ENCODE measurements around the gene PCED1B. TPM values are rescaled to one million over a fixed set of nuclear protein-coding genes. Genes with fewer than 3 reads are reported as not detected.
"Not testable (repeated sequence)": the region's sequence is repeated elsewhere in the genome, so short reads cannot be mapped to it uniquely, and the experiment has no call there.

The PCED1B gene, protein sequence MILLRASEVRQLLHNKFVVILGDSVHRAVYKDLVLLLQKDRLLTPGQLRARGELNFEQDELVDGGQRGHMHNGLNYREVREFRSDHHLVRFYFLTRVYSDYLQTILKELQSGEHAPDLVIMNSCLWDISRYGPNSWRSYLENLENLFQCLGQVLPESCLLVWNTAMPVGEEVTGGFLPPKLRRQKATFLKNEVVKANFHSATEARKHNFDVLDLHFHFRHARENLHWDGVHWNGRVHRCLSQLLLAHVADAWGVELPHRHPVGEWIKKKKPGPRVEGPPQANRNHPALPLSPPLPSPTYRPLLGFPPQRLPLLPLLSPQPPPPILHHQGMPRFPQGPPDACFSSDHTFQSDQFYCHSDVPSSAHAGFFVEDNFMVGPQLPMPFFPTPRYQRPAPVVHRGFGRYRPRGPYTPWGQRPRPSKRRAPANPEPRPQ
- total RNA-seq, result 0.67 TPM
- long read RNA-seq, result 0 reads

DNA sequence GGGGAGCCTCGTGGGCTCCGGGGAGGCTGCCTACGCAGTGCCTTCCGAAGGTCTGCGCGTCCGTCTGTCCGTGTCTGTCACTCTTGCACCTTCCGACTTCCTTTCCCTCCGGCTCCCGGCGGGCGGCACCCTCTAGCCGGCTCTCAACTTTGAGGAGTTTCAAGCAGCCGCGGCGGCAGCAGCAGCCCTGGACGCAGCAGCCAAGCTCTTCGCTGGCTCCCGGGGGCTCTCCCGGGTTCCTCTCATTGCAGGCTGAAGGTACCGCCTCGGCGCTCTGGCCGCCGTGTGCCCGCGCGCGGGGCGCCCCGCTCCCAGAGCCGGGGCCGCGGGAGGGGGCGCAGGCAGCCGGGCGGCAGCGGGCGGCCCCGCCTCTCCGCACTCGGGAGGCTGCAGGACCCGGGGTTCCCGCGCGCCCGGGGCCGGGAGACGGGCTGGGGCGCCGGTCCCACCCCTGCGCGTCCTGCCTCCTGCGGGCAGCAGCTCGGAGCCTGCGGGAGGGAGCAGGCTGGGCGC lies at the start of gene PCED1B, which contains the start of gene AMIGO2:
TSS of gene PCED1B (plus strand) at position 154 of the 513 bp plus-strand sequence. CDS start 155,443 bp downstream, outside the sequence.
TSS of gene AMIGO2 (minus strand) at position 492 of the 513 bp plus-strand sequence. CDS start 957 bp downstream, outside the sequence.
- intact Hi-C loops (cut with DNase I), result loop anchor here (10.0 kb wide), 1 partner anchor 225 kb away; no protein-coding TSS in a partner anchor
- ATAC-seq (ENCODE audit: poor library complexity) (peak; percentile 80), DNase-seq (peak; percentile 88)

DNA sequence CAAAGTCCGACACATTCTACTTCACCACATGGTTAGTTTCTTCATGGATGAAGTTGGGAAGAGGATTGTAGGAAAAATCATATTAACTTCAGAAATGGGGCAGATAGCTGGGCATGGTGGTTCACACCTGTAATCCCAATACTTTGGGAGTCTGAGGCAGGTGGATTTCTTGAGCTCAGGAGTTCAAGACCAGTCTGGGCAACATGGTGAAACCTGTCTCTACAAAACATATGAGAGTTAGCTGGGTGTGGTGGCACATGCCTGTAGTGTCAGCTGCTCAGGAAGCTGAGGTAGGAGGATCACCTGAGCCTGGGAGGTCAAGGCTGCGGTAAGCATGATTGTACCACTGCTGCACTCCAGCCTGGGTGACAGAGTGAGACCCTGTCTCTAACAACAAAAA lies 49.5 kb upstream of the PCED1B start:
- DNase-seq, result no peak
- intact Hi-C loops (cut with DNase I), result loop anchor here (5.0 to 10.0 kb wide), 3 partner anchors 277 to 655 kb away; no protein-coding TSS in a partner anchor
- ATAC-seq (ENCODE audit: poor library complexity), result no peak

DNA sequence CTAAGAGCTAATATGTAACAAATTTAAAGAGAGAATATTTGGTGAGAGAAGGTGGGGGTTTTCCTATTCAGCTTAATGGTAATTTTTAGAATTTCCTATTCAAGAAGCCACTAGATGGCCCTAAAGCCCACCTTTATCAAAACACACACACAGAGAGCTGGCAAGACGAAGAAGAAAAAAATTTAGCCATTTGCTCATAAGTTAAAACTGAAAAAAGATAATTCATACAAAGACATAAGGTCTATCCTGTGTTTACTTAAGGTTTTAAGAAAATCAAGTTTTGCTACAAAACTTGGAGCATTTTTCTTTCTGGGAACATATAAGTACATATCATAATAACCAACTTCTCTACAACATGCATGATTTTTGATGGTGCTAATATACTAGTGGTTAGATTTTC lies 46.8 kb upstream of the PCED1B start:
- ATAC-seq (ENCODE audit: poor library complexity) (peak; percentile 87), DNase-seq (no peak)
- intact Hi-C loops (cut with DNase I), result loop anchor here (5.0 to 10.0 kb wide), 3 partner anchors 275 to 652 kb away; no protein-coding TSS in a partner anchor

- intact Hi-C loops (cut with DNase I), result loop anchor here (5.0 to 10.0 kb wide), 3 partner anchors 274 to 652 kb away; no protein-coding TSS in a partner anchor
- DNase-seq (peak; percentile 57), ATAC-seq (ENCODE audit: poor library complexity) (peak; percentile 97)
These were observed 46.3 kb upstream of the PCED1B start for GRCh38 chr12:47033081-47033480.

GRCh38 chr12:47033789-47034555 lies 45.4 kb upstream of the PCED1B start:
- ATAC-seq (ENCODE audit: poor library complexity) (no peak), DNase-seq (no peak)
- intact Hi-C loops (cut with DNase I), result loop anchor here (5.0 to 10.0 kb wide), 3 partner anchors 273 to 651 kb away; no protein-coding TSS in a partner anchor

- no peak for ATAC-seq (ENCODE audit: poor library complexity)
- intact Hi-C loops (cut with DNase I), result loop anchor here (5.0 to 10.0 kb wide), 3 partner anchors 273 to 650 kb away; no protein-coding TSS in a partner anchor
- DNase-seq, result no peak
These were observed 44.8 kb upstream of the PCED1B start for GRCh38 chr12:47034661-47035060.

- DNase-seq, result no peak
- no peak for ATAC-seq (ENCODE audit: poor library complexity)
- intact Hi-C loops (cut with DNase I), result loop anchor here (10.0 kb wide), 2 partner anchors 359 to 649 kb away; no protein-coding TSS in a partner anchor
These were observed 43.9 kb upstream of the PCED1B start for GRCh38 chr12:47035484-47035883.

GRCh38 chr12:47038270-47038748 lies 41.1 kb upstream of the PCED1B start:
- intact Hi-C loops (cut with DNase I), result loop anchor here (10.0 kb wide), 2 partner anchors 356 to 646 kb away; no protein-coding TSS in a partner anchor
- ATAC-seq (ENCODE audit: poor library complexity) (no peak), DNase-seq (no peak)

- no peak for ATAC-seq (ENCODE audit: poor library complexity)
- intact Hi-C loops (cut with DNase I), result loop anchor here (10.0 kb wide), 2 partner anchors 356 to 646 kb away; no protein-coding TSS in a partner anchor
- DNase-seq, result no peak
These were observed 40.3 kb upstream of the PCED1B start for GRCh38 chr12:47039079-47039478.

DNA sequence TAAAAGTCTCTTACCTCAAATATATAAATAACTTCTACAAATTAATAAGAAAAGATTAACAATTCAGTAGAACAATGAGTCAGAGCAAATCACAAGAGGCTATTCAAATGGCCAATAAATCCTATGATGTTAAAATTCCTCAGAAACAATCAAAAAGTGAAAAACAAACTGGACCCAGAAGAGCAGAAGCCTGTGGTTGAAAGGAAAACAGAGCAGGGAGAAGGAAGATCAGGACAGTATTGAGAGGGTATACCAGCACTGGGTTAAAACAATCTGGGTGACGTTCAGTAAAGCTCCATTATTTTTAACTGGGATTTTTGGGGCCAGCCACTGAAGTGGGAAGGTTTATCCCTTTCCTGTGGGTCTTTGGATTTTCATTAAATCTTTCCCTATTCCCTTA lies 39.7 kb upstream of the PCED1B start:
- DNase-seq (no peak), ATAC-seq (ENCODE audit: poor library complexity) (no peak)
- intact Hi-C loops (cut with DNase I), result loop anchor here (10.0 kb wide), 2 partner anchors 355 to 645 kb away; no protein-coding TSS in a partner anchor

GRCh38 chr12:47041327-47041726 lies 38.1 kb upstream of the PCED1B start:
- intact Hi-C loops (cut with DNase I), result no loop called here
- ATAC-seq (ENCODE audit: poor library complexity) (no peak), DNase-seq (no peak)

- intact Hi-C loops (cut with DNase I), result no loop called here
- ATAC-seq (ENCODE audit: poor library complexity), result no peak
These were observed 30.9 kb upstream of the PCED1B start for GRCh38 chr12:47048541-47048940.

GRCh38 chr12:47051291-47051690 lies 28.1 kb upstream of the PCED1B start:
- ATAC-seq (ENCODE audit: poor library complexity); DNase-seq; intact Hi-C loops (cut with DNase I): not testable (repeated sequence)

More at GRCh38 chr12:47048541-47048940, 30.9 kb upstream of the PCED1B start:
- DNase-seq, result no peak

GRCh38 chr12:47052274-47052673 lies 27.1 kb upstream of the PCED1B start:
- ATAC-seq (ENCODE audit: poor library complexity) (no peak), DNase-seq (no peak)
- intact Hi-C loops (cut with DNase I), result no loop called here

DNA sequence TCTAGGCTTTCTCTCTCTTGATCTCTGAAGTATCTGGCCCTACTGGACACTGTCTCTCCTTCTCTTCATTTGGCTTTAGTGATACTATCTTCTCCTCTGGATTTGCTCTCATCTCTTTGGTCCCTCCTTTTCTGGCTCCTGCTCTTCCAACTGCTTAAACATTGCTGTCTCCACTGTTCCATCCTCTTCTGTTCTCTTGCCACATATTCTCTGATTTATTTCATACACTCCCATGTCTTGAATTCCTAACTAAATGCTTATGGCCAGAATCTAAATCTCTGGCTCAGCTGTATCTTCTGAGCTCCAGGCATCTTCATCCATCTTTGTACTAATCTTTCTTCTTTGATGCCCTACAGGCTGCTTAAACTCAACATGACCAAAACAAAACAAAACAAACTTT lies 25.5 kb upstream of the PCED1B start:
- no peak for DNase-seq
- intact Hi-C loops (cut with DNase I), result no loop called here
- no peak for ATAC-seq (ENCODE audit: poor library complexity)

DNA sequence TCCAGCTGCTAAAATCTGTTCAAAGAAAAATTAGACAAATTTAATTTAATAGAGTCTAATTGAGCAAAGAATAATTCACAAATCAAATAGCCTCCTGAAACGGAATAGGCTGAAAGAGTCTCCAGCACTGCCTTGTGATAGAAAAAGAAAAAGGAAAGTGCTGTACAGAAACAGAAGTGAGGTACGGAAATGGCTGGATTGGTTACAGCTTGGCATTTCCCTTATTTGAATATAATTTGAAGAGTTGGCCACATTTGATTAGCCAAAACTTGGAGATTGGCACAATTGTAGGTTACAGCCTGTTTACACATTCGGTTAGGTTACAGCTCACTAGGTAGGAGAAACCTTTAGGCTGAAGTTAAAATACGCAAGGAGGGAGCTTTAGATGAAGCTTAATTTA lies 24.8 kb upstream of the PCED1B start:
- DNase-seq (no peak), ATAC-seq (ENCODE audit: poor library complexity) (no peak)
- intact Hi-C loops (cut with DNase I), result no loop called here

GRCh38 chr12:47055856-47056255 lies 23.6 kb upstream of the PCED1B start:
- DNase-seq; ATAC-seq (ENCODE audit: poor library complexity); intact Hi-C loops (cut with DNase I): not testable (repeated sequence)

GRCh38 chr12:47056944-47057343 lies 22.5 kb upstream of the PCED1B start:
- intact Hi-C loops (cut with DNase I); DNase-seq: not testable (repeated sequence)

More at GRCh38 chr12:47056944-47057343, 22.5 kb upstream of the PCED1B start:
- ATAC-seq (ENCODE audit: poor library complexity), result not testable (repeated sequence)
